Naive thymus-derived CD8-positive, alpha-beta T cell (primary cell): ENCODE results near the gene ALK. TPM values are rescaled to one million over a fixed set of nuclear protein-coding genes. Genes with fewer than 3 reads are reported as not detected.

ENCODE experiments used
- ATAC-seq, 2 donors: fragments of 150-1000 bp; cut with Tn5 transposase in 1 of 2; sonication (Bioruptor Pico), chemical (Tn5 transposase) in 1 of 2; 1 replicate in 1 of 2; 2 replicates in 1 of 2; pipeline ENCODE4 v1.10.0; 2021; ENCODE audit warnings: mild to moderate bottlenecking in 2 of 2, moderate library complexity in 2 of 2
- POLR2A ChIA-PET: fragments of 350-600 bp; sonication (Branson Sonifier 250); formaldehyde crosslinking; loops from one replicate; lab custom pipeline; 2021; ENCODE audit warnings: antibody characterized with exemption; lab: Charles Lee
- DNase-seq, 10 donors: peaks; one replicate each; pipeline versions ENCODE4 v3.0.0 to v3.0.0-alpha.2; 2020 to 2022
- H3K27ac Mint-ChIP-seq, 10 donors: one replicate each; pipeline ENCODE4 v1.8.0; 2020 to 2022; ENCODE audit warnings: mild to moderate bottlenecking in 10 of 10, mixed read lengths in 10 of 10, moderate library complexity in 4 of 10, inconsistent platforms in 1 of 10
- H3K27me3 Mint-ChIP-seq, 5 donors: one replicate each; pipeline ENCODE4 v1.8.0; 2021 to 2022; ENCODE audit warnings: mixed read lengths in 5 of 5
- H3K36me3 Mint-ChIP-seq, 3 donors: one replicate each; pipeline ENCODE4 v1.8.0; 2020 to 2022; ENCODE audit warnings: mixed read lengths in 3 of 3, mild to moderate bottlenecking in 2 of 3, inconsistent platforms in 1 of 3
- H3K4me1 Mint-ChIP-seq, 4 donors: one replicate each; pipeline ENCODE4 v1.8.0; 2021 to 2022; ENCODE audit warnings: mixed read lengths in 4 of 4
- H3K4me3 Mint-ChIP-seq, 10 donors: one replicate each; pipeline ENCODE4 v1.8.0; 2020 to 2022; ENCODE audit warnings: mild to moderate bottlenecking in 10 of 10, mixed read lengths in 10 of 10, moderate library complexity in 6 of 10, inconsistent platforms in 1 of 10
- H3K9me3 Mint-ChIP-seq, 9 donors: one replicate each; pipeline ENCODE4 v1.8.0; 2020 to 2022; ENCODE audit warnings: mixed read lengths in 9 of 9, mild to moderate bottlenecking in 3 of 9, inconsistent platforms in 1 of 9, moderate library complexity in 1 of 9
- polyA plus RNA-seq, 3 donors: library from polyadenylated mRNA; unstranded; fragments of 300-500 nt; fragmentation: Illumina TruSeq; gene quantifications; one replicate each; pipeline ENCODE4 v1.2.3, GENCODE V29; 2021
- total RNA-seq, 8 experiments: library from RNA in 2 of 8; stranded (reverse) in 2 of 8; gene quantifications; one replicate each; pipeline ENCODE4 v1.2.3 and lab custom pipeline; 2021 to 2026

Gene ALK
- total and polyA plus RNA-seq, 5 experiments from 2014 or later = 0.10 TPM; not detected in 4

- ATAC-seq (no peak), DNase-seq (no peak)
- POLR2A ChIA-PET = no interaction called here
- peaks cover 0 to 3% (median 0%) of the 10 kb centered on the region in 4 donors for H3K4me1 Mint-ChIP-seq
- H3K27ac Mint-ChIP-seq = no peak overlapping the region
- H3K4me3 Mint-ChIP-seq = no peak overlapping the region
- H3K9me3 Mint-ChIP-seq = peaks cover 0 to 36% (median 12%) of the 10 kb centered on the region in 9 donors
- H3K27me3 Mint-ChIP-seq = peaks cover 29 to 77% (median 45%) of the 10 kb centered on the region in 5 donors
- H3K36me3 Mint-ChIP-seq = peaks cover 0 to 6% (median 0%) of the 10 kb centered on the region in 3 donors
Observed at GRCh38 chr2:29855924-29856639, 65.3 kb downstream of the ALK start.

GRCh38 chr2:29850794-29851193 lies 70.6 kb downstream of the ALK start:
- Mint-ChIP-seq H3K27me3 (peaks cover 12 to 67% (median 19%) of the 10 kb centered on the region in 5 donors), H3K4me1 (peaks cover 0 to 3% (median 0%) of the 10 kb centered on the region in 4 donors), H3K4me3 (no peak overlapping the region), H3K36me3 (peaks cover 0 to 6% (median 0%) of the 10 kb centered on the region in 3 donors), H3K9me3 (peaks cover 0 to 23% (median 12%) of the 10 kb centered on the region in 9 donors), H3K27ac (no peak overlapping the region)
- DNase-seq (no peak), ATAC-seq (no peak)
- POLR2A ChIA-PET = no interaction called here

- H3K4me1 Mint-ChIP-seq = peaks cover 0 to 3% (median 0%) of the 10 kb centered on the region in 4 donors
- peaks cover 0 to 6% (median 0%) of the 10 kb centered on the region in 3 donors for H3K36me3 Mint-ChIP-seq
- no peak for DNase-seq
- peaks cover 0 to 16% (median 11%) of the 10 kb centered on the region in 9 donors for H3K9me3 Mint-ChIP-seq
- ATAC-seq = no peak
- H3K27me3 Mint-ChIP-seq = peaks cover 12 to 59% (median 24%) of the 10 kb centered on the region in 5 donors
- no peak overlapping the region for H3K27ac Mint-ChIP-seq
- H3K4me3 Mint-ChIP-seq = no peak overlapping the region
- POLR2A ChIA-PET = no interaction called here
Observed at GRCh38 chr2:29848566-29849310, 72.6 kb downstream of the ALK start.

- Mint-ChIP-seq H3K27ac (no peak overlapping the region), H3K4me3 (no peak overlapping the region), H3K9me3 (peaks cover 0 to 10% (median 5%) of the 10 kb centered on the region in 9 donors), H3K36me3 (no peaks in the 10 kb centered on the region), H3K4me1 (no peaks in the 10 kb centered on the region), H3K27me3 (peaks cover 10 to 57% (median 24%) of the 10 kb centered on the region in 5 donors)
- POLR2A ChIA-PET = no interaction called here
- no peak for DNase-seq
- ATAC-seq = no peak
Observed at GRCh38 chr2:29847886-29848285, 73.5 kb downstream of the ALK start.

GRCh38 chr2:29844713-29845326 lies 76.6 kb downstream of the ALK start:
- peaks cover 0 to 2% (median 0%) of the 10 kb centered on the region in 9 donors for H3K9me3 Mint-ChIP-seq

GRCh38 chr2:29841386-29842004 lies 79.9 kb downstream of the ALK start:
- Mint-ChIP-seq H3K27ac (no peak overlapping the region), H3K4me3 (no peak overlapping the region), H3K9me3 (peaks cover 2 to 19% (median 13%) of the 10 kb centered on the region in 9 donors), H3K36me3 (peaks cover 0 to 9% (median 0%) of the 10 kb centered on the region in 3 donors), H3K4me1 (peaks cover 0 to 6% (median 0%) of the 10 kb centered on the region in 4 donors), H3K27me3 (peaks cover 11 to 29% (median 19%) of the 10 kb centered on the region in 5 donors)
- ATAC-seq = no peak
- POLR2A ChIA-PET = no interaction called here
- DNase-seq = peak in 5 of 10 donors; percentile 12 to 29 (median 19)

More at GRCh38 chr2:29844713-29845326, 76.6 kb downstream of the ALK start:
- Mint-ChIP-seq H3K27me3 (peaks cover 12 to 55% (median 28%) of the 10 kb centered on the region in 5 donors), H3K4me3 (no peak overlapping the region), H3K27ac (no peak overlapping the region), H3K36me3 (no peaks in the 10 kb centered on the region), H3K4me1 (peaks cover 0 to 6% (median 0%) of the 10 kb centered on the region in 4 donors)
- DNase-seq (no peak), ATAC-seq (no peak)
- POLR2A ChIA-PET = no interaction called here

- Mint-ChIP-seq H3K27me3 (peaks cover 11 to 29% (median 25%) of the 10 kb centered on the region in 5 donors), H3K27ac (no peak overlapping the region), H3K4me3 (no peak overlapping the region), H3K36me3 (peaks cover 0 to 17% (median 0%) of the 10 kb centered on the region in 3 donors), H3K9me3 (peaks cover 7 to 31% (median 21%) of the 10 kb centered on the region in 9 donors), H3K4me1 (peaks cover 0 to 6% (median 0%) of the 10 kb centered on the region in 4 donors)
- DNase-seq (no peak), ATAC-seq (no peak)
- POLR2A ChIA-PET = no interaction called here
Observed at GRCh38 chr2:29839306-29839705, 82.1 kb downstream of the ALK start.

GRCh38 chr2:29837925-29838324 lies 83.5 kb downstream of the ALK start:
- ATAC-seq = no peak
- Mint-ChIP-seq H3K9me3 (peaks cover 7 to 32% (median 21%) of the 10 kb centered on the region in 9 donors), H3K4me3 (no peak overlapping the region), H3K4me1 (peaks cover 0 to 6% (median 0%) of the 10 kb centered on the region in 4 donors), H3K36me3 (peaks cover 0 to 17% (median 0%) of the 10 kb centered on the region in 3 donors), H3K27ac (peak overlapping the region in 1 of 10 donors; percentile 39), H3K27me3 (peaks cover 8 to 32% (median 23%) of the 10 kb centered on the region in 5 donors)
- POLR2A ChIA-PET = no interaction called here
- no peak for DNase-seq

GRCh38 chr2:29834624-29835023 lies 86.8 kb downstream of the ALK start:
- POLR2A ChIA-PET = no interaction called here
- H3K4me1 Mint-ChIP-seq = no peaks in the 10 kb centered on the region
- DNase-seq = no peak
- peaks cover 10 to 36% (median 20%) of the 10 kb centered on the region in 5 donors for H3K27me3 Mint-ChIP-seq
- H3K36me3 Mint-ChIP-seq = peaks cover 0 to 17% (median 0%) of the 10 kb centered on the region in 3 donors
- no peak overlapping the region for H3K4me3 Mint-ChIP-seq
- peaks cover 7 to 32% (median 23%) of the 10 kb centered on the region in 9 donors for H3K9me3 Mint-ChIP-seq
- H3K27ac Mint-ChIP-seq = no peak overlapping the region
- no peak for ATAC-seq

- Mint-ChIP-seq H3K4me3 (no peak overlapping the region), H3K27me3 (peaks cover 10 to 36% (median 21%) of the 10 kb centered on the region in 5 donors), H3K27ac (no peak overlapping the region), H3K36me3 (peaks cover 0 to 17% (median 0%) of the 10 kb centered on the region in 3 donors), H3K4me1 (no peaks in the 10 kb centered on the region), H3K9me3 (peaks cover 7 to 32% (median 23%) of the 10 kb centered on the region in 9 donors)
- ATAC-seq (no peak), DNase-seq (no peak)
- POLR2A ChIA-PET = no interaction called here
Observed at GRCh38 chr2:29834036-29834540, 87.3 kb downstream of the ALK start.

GRCh38 chr2:29831560-29831959 lies 89.8 kb downstream of the ALK start:
- Mint-ChIP-seq H3K4me1 (no peaks in the 10 kb centered on the region), H3K27ac (no peak overlapping the region), H3K9me3 (peaks cover 0 to 15% (median 11%) of the 10 kb centered on the region in 9 donors), H3K36me3 (peaks cover 0 to 9% (median 0%) of the 10 kb centered on the region in 3 donors), H3K4me3 (no peak overlapping the region), H3K27me3 (peaks cover 10 to 39% (median 22%) of the 10 kb centered on the region in 5 donors)
- POLR2A ChIA-PET = no interaction called here
- ATAC-seq (no peak), DNase-seq (no peak)

GRCh38 chr2:29829841-29830240 lies 91.5 kb downstream of the ALK start:
- Mint-ChIP-seq H3K36me3 (no peaks in the 10 kb centered on the region), H3K27me3 (peaks cover 15 to 48% (median 26%) of the 10 kb centered on the region in 5 donors), H3K4me3 (no peak overlapping the region), H3K4me1 (no peaks in the 10 kb centered on the region), H3K9me3 (peaks cover 0 to 5% (median under 1%) of the 10 kb centered on the region in 9 donors), H3K27ac (no peak overlapping the region)
- DNase-seq (no peak), ATAC-seq (no peak)
- POLR2A ChIA-PET = no interaction called here
